ENCODE results near the gene ABHD1. TPM values are rescaled to one million over a fixed set of nuclear protein-coding genes. Genes with fewer than 3 reads are reported as not detected.

Gene ABHD1
- total RNA-seq, 1 experiment from 2014 or later = 0.46 TPM

GRCh38 chr2:27128668-27129571 is 5.3 kb downstream of the ABHD1 start:
- DNase-seq (ENCODE audit: low read depth, low spot score) (no peak), ATAC-seq (no peak)
- Histone ChIP-seq H3K9me3 (ENCODE audit: control insufficient read depth, insufficient read depth, low read depth, low read length) (no peaks in the 10 kb centered on the region), H3K27ac (ENCODE audit: low read length) (no peak overlapping the region), H3K4me3 (ENCODE audit: low read depth in 2 of 2, low read length in 2 of 2) (no peak overlapping the region), H3K36me3 (ENCODE audit: control insufficient read depth, insufficient read depth, low read length) (peaks cover 2% of the 10 kb centered on the region; the same call in 1 of the 2 replicates), H3K4me1 (ENCODE audit: control insufficient read depth, insufficient read depth, low read length) (peaks cover 5% of the 10 kb centered on the region), H3K27me3 (ENCODE audit: control insufficient read depth, insufficient read depth, low read length) (no peaks in the 10 kb centered on the region)
- no peak for TF ChIP-seq SIN3A (IDR thresholded peaks at IDR 0.05; ENCODE audit: borderline replicate concordance, insufficient read depth, low read depth, low read length)
- no peak for TF ChIP-seq REST (IDR thresholded peaks at IDR 0.05; ENCODE audit: insufficient read depth in 1 of 2, low read depth in 2 of 2, low read length in 1 of 2)
- no peak for TF ChIP-seq TCF7L2 (IDR thresholded peaks at IDR 0.05; ENCODE audit: low read depth, low read length)
- TF ChIP-seq CTCF (IDR thresholded peaks at IDR 0.05) = no peak
- no peak; the same call in 1 of the 2 replicates for TF ChIP-seq POLR2AphosphoS5 (IDR thresholded peaks at IDR 0.05; ENCODE audit: low read depth, low read length)
- ChIA-PET POLR2A (no interaction called here), CTCF (no interaction called here)
- intact Hi-C loops (cut with micrococcal nuclease; ENCODE audit: unreplicated experiment) = no loop called here
- no TSS peak for BruUV-seq (replicated peaks)
- in situ Hi-C loops (cut with HindIII; ENCODE audit: low pct_unique_long_range_greater_than_20kb, low sequenced_read_pairs) = no loop called here

- no peak overlapping the region for H3K27ac ChIP-seq (ENCODE audit: low read length)
- no peaks in the 10 kb centered on the region for H3K27me3 ChIP-seq (ENCODE audit: control insufficient read depth, insufficient read depth, low read length)
- CTCF ChIA-PET = no interaction called here
- no peak overlapping the region for H3K4me3 ChIP-seq (ENCODE audit: low read depth in 2 of 2, low read length in 2 of 2)
- no TSS peak for BruUV-seq (replicated peaks)
- H3K4me1 ChIP-seq (ENCODE audit: control insufficient read depth, insufficient read depth, low read length) = peaks cover 5% of the 10 kb centered on the region
- peaks cover 4% of the 10 kb centered on the region; the same call in 1 of the 2 replicates for H3K36me3 ChIP-seq (ENCODE audit: control insufficient read depth, insufficient read depth, low read length)
- no peaks in the 10 kb centered on the region for H3K9me3 ChIP-seq (ENCODE audit: control insufficient read depth, insufficient read depth, low read depth, low read length)
- POLR2A ChIA-PET = no interaction called here
- in situ Hi-C loops (cut with HindIII; ENCODE audit: low pct_unique_long_range_greater_than_20kb, low sequenced_read_pairs) (no loop called here), intact Hi-C loops (cut with micrococcal nuclease; ENCODE audit: unreplicated experiment) (no loop called here)
- no peak for ATAC-seq
- no peak for TF ChIP-seq TCF7L2 (IDR thresholded peaks at IDR 0.05; ENCODE audit: low read depth, low read length)
- no peak for TF ChIP-seq REST (IDR thresholded peaks at IDR 0.05; ENCODE audit: insufficient read depth in 1 of 2, low read depth in 2 of 2, low read length in 1 of 2)
- TF ChIP-seq CTCF (IDR thresholded peaks at IDR 0.05) = no peak
- TF ChIP-seq POLR2AphosphoS5 (IDR thresholded peaks at IDR 0.05; ENCODE audit: low read depth, low read length) = no peak
- no peak for TF ChIP-seq SIN3A (IDR thresholded peaks at IDR 0.05; ENCODE audit: borderline replicate concordance, insufficient read depth, low read depth, low read length)
- no peak for DNase-seq (ENCODE audit: low read depth, low spot score)
Measured at GRCh38 chr2:27130396-27130795, 6.8 kb downstream of the ABHD1 start.
